PC-3 (cell line): ENCODE results near the gene IDS. TPM values are rescaled to one million over a fixed set of nuclear protein-coding genes. Genes with fewer than 3 reads are reported as not detected.
A peak's percentile ranks its signal among the peaks of the same experiment; 100 is the strongest.

Experiments used
- ATAC-seq: fragments of 200-7000 bp; cut with Tn5 transposase; 2 replicates; pipeline ENCODE4 v1.9.1; 2020; ENCODE audit warnings: mild to moderate bottlenecking, moderate library complexity
- BruUV-seq: library from RNA; stranded (reverse); fragments of 400-500 nt; replicated peaks from 2 replicates; lab custom pipeline; 2021; lab: Mats Ljungman, UMichigan
- CTCF ChIA-PET: fragments of 300-600 bp; sonication (Branson Sonifier 250); formaldehyde crosslinking; loops from one replicate; lab custom pipeline; 2022; ENCODE audit warnings: antibody characterized with exemption; lab: Charles Lee
- POLR2A ChIA-PET: fragments of 300-600 bp; sonication (Branson Sonifier 250); formaldehyde crosslinking; loops from one replicate; lab custom pipeline; 2022; ENCODE audit warnings: antibody characterized with exemption; ENCODE audit not compliant: unreplicated experiment; lab: Charles Lee
- DNase-seq: peaks from one replicate; pipeline ENCODE4 v3.0.0-alpha.2; 2015
- H2AFZ ChIP-seq: fragments of 300-600 bp; sonication (generic); 2 replicates; pipeline ENCODE4 v1.6.0; 2016; ENCODE audit warnings: antibody characterized with exemption, low read length
- H3F3A ChIP-seq: fragments of 300-600 bp; sonication (generic); one replicate; pipeline ENCODE4 v1.6.0; 2017; ENCODE audit warnings: antibody characterized with exemption, low read length, control low read depth, mild to moderate bottlenecking; ENCODE audit not compliant: unreplicated experiment
- H3K27ac ChIP-seq: fragments of 300-600 bp; sonication (generic); 2 replicates; pipeline ENCODE4 v1.5.1; 2016; ENCODE audit warnings: mild to moderate bottlenecking, low read length
- H3K27me3 ChIP-seq: fragments of 300-600 bp; sonication (generic); 2 replicates; pipeline ENCODE4 v1.6.1; 2016; ENCODE audit warnings: low read length, mixed read lengths
- H3K36me3 ChIP-seq: fragments of 300-600 bp; sonication (generic); 2 replicates; pipeline ENCODE4 v1.6.1; 2016; ENCODE audit warnings: low read depth, mixed run types, low read length, mixed read lengths
- H3K4me1 ChIP-seq: fragments of 300-600 bp; sonication (generic); 2 replicates; pipeline ENCODE4 v1.5.1; 2016; ENCODE audit warnings: low read length; ENCODE audit not compliant: insufficient read depth
- H3K4me2 ChIP-seq: fragments of 300-600 bp; sonication (generic); 2 replicates; pipeline ENCODE4 v1.6.0; 2016; ENCODE audit warnings: low read length
- H3K4me3 ChIP-seq: fragments of 300-600 bp; sonication (generic); 2 replicates; pipeline ENCODE4 v1.5.1; 2016; ENCODE audit warnings: mild to moderate bottlenecking, low read length, mixed read lengths
- H3K79me2 ChIP-seq: fragments of 300-600 bp; sonication (generic); 2 replicates; pipeline ENCODE4 v1.6.1; 2017; ENCODE audit warnings: low read length, mixed read lengths
- H3K9ac ChIP-seq: fragments of 300-600 bp; sonication (generic); 2 replicates; pipeline ENCODE4 v1.6.0; 2016; ENCODE audit warnings: mild to moderate bottlenecking, low read length
- H3K9me2 ChIP-seq: fragments of 300-600 bp; sonication (generic); replicated peaks from 2 replicates; pipeline ENCODE4 v1.6.1; 2016; ENCODE audit warnings: mixed run types, low read length, mixed read lengths
- H3K9me3 ChIP-seq: fragments of 300-600 bp; sonication (generic); 2 replicates; pipeline ENCODE4 v1.6.1; 2016; ENCODE audit warnings: low read length, mixed read lengths
- H4K20me1 ChIP-seq: fragments of 300-600 bp; sonication (generic); 2 replicates; pipeline ENCODE4 v1.6.1; 2016; ENCODE audit warnings: low read length, mixed read lengths
- CTCF ChIP-seq: fragments of 300-600 bp; sonication (generic); conservative IDR thresholded peaks from 2 replicates; pipeline ENCODE4 v1.5.1; 2017; ENCODE audit warnings: antibody characterized with exemption, low read depth, mild to moderate bottlenecking, low read length
- EZH2 ChIP-seq: fragments of 300-600 bp; sonication (generic); IDR thresholded peaks from one replicate; pipeline ENCODE4 v1.6.1; 2017; ENCODE audit warnings: antibody characterized with exemption, mild to moderate bottlenecking, low read length; ENCODE audit not compliant: unreplicated experiment
- EZH2phosphoT487 ChIP-seq: fragments of 300-600 bp; sonication (generic); IDR thresholded peaks from 2 replicates; pipeline ENCODE4 v1.6.1; 2018; ENCODE audit warnings: mild to moderate bottlenecking, antibody characterized with exemption, low read length, borderline replicate concordance
- intact Hi-C: fragments of 100-400 bp; cut with micrococcal nuclease; formaldehyde crosslinking; loops from 2 replicates; pipeline ENCODE4 v1.9.0; 2023
- total RNA-seq: library from RNA; depleted of rRNA; stranded (reverse); fragments of >200 nt; gene quantifications from 2 replicates; pipeline ENCODE4 v1.2.3, GENCODE V29; 2014

IDS gene
- total RNA-seq, 1 experiment from 2014 or later, result 72.9 TPM

- ChIA-PET POLR2A (no interaction called here), CTCF (interaction anchor here (0.6 kb wide), 1 partner anchor 16 kb away, joined by 3 read pairs; no protein-coding TSS in a partner anchor)
- H3K4me2 ChIP-seq, result peak overlapping the region; percentile 79
- no TSS peak for BruUV-seq
- H3K27me3 ChIP-seq, result no peaks in the 10 kb centered on the region
- TF ChIP-seq EZH2 (no peak), CTCF (peak; percentile 51; the same call in 1 of the 2 replicates)
- H3K9me2 ChIP-seq, result no peaks in the 10 kb centered on the region
- intact Hi-C loops, result loop anchor here (2.0 kb wide), 1 partner anchor 28 kb away; no protein-coding TSS in a partner anchor
- no peaks in the 10 kb centered on the region for H3K79me2 ChIP-seq
- no peak overlapping the region for H2AFZ ChIP-seq
- peaks cover 63% of the 10 kb centered on the region for H3K4me1 ChIP-seq
- H3K36me3 ChIP-seq, result no peaks in the 10 kb centered on the region
- no peaks in the 10 kb centered on the region for H3K9me3 ChIP-seq
- H3K4me3 ChIP-seq, result no peak overlapping the region
- no peak overlapping the region; the same call in 1 of the 2 replicates for H3K9ac ChIP-seq
- no peaks in the 10 kb centered on the region for H3F3A ChIP-seq
- ATAC-seq (peak; percentile 21; the same call in 1 of the 2 replicates), DNase-seq (peak; percentile 54)
- H3K27ac ChIP-seq, result peak overlapping the region; percentile 81
- H4K20me1 ChIP-seq, result no peaks in the 10 kb centered on the region
These were observed 5.3 kb upstream of the IDS start for GRCh38 chrX:149510386-149510785.

- Histone ChIP-seq H3K9ac (no peak overlapping the region), H3K27ac (no peak overlapping the region), H4K20me1 (peaks cover 7% of the 10 kb centered on the region; the same call in 1 of the 2 replicates), H3K27me3 (no peaks in the 10 kb centered on the region), H3K9me2 (no peaks in the 10 kb centered on the region), H3K36me3 (no peaks in the 10 kb centered on the region), H3F3A (no peaks in the 10 kb centered on the region), H3K4me3 (no peak overlapping the region), H2AFZ (no peak overlapping the region), H3K79me2 (peaks cover 11% of the 10 kb centered on the region), H3K4me2 (no peak overlapping the region), H3K9me3 (no peaks in the 10 kb centered on the region), H3K4me1 (peaks cover 63% of the 10 kb centered on the region)
- TF ChIP-seq EZH2phosphoT487 (no peak), CTCF (no peak), EZH2 (no peak)
- BruUV-seq, result no TSS peak
- no peak for DNase-seq
- ChIA-PET CTCF (no interaction called here), POLR2A (no interaction called here)
- ATAC-seq, result no peak
- intact Hi-C loops, result no loop called here
These were observed 3.4 kb upstream of the IDS start for GRCh38 chrX:149508467-149508866.

- DNase-seq (peak; percentile 64), ATAC-seq (peak; percentile 16)
- peaks cover 9% of the 10 kb centered on the region; the same call in 1 of the 2 replicates for H3K36me3 ChIP-seq
- H4K20me1 ChIP-seq, result peaks cover 7% of the 10 kb centered on the region; the same call in 1 of the 2 replicates
- no TSS peak for BruUV-seq
- H3K9me2 ChIP-seq, result no peaks in the 10 kb centered on the region
- ChIA-PET POLR2A (interaction anchor here (0.6 kb wide), 1 partner anchor 33 kb away, joined by 4 read pairs; no protein-coding TSS in a partner anchor), CTCF (no interaction called here)
- TF ChIP-seq EZH2phosphoT487, result no peak
- no peak for TF ChIP-seq CTCF
- TF ChIP-seq EZH2, result no peak
- H3F3A ChIP-seq, result no peaks in the 10 kb centered on the region
- peaks cover 22% of the 10 kb centered on the region for H3K79me2 ChIP-seq
- no peak overlapping the region for H2AFZ ChIP-seq
- H3K4me3 ChIP-seq, result no peak overlapping the region
- H3K27ac ChIP-seq, result peak overlapping the region; percentile 58
- peaks cover 42% of the 10 kb centered on the region for H3K4me1 ChIP-seq
- H3K9ac ChIP-seq, result no peak overlapping the region
- intact Hi-C loops, result no loop called here
- no peaks in the 10 kb centered on the region for H3K27me3 ChIP-seq
- H3K4me2 ChIP-seq, result peak overlapping the region; percentile 97
- H3K9me3 ChIP-seq, result no peaks in the 10 kb centered on the region
These were observed 1.2 kb upstream of the IDS start for GRCh38 chrX:149506349-149506748.
